H1 (cell line): ENCODE data around the gene SCMH1. TPM values are rescaled to one million over a fixed set of nuclear protein-coding genes. Genes with fewer than 3 reads are reported as not detected.

Source experiments
- CTCF ChIA-PET: fragments of 300-600 bp; sonication (Branson Sonifier 250); formaldehyde crosslinking; loops from one replicate; lab custom pipeline; 2021; ENCODE audit not compliant: partially characterized antibody; lab: Charles Lee
- POLR2A ChIA-PET: fragments of 300-600 bp; sonication (Branson Sonifier 250); formaldehyde crosslinking; loops from one replicate; lab custom pipeline; 2021; ENCODE audit warnings: inconsistent platforms; ENCODE audit not compliant: partially characterized antibody; lab: Charles Lee
- DNase-seq, 2 experiments: peaks; one replicate each; pipeline versions ENCODE4 v3.0.0 to v3.0.0-alpha.2; 2010 to 2022; ENCODE audit warnings: low spot score in 2 of 2, low read depth in 1 of 2, mixed read lengths in 1 of 2
- FAIRE-seq: peaks from 2 replicates; lab custom pipeline; 2011; peaks lifted over from hg19 to GRCh38; lab: Jason Lieb, UNC
- H2AFZ ChIP-seq: 2 replicates; pipeline ENCODE4 v1.8.1; 2012; ENCODE audit warnings: low read length, inconsistent platforms
- H2AK5ac ChIP-seq: 2 replicates; pipeline ENCODE4 v1.6.1; 2013; ENCODE audit warnings: low read depth, low read length
- H2BK120ac ChIP-seq: replicated peaks from 2 replicates; pipeline ENCODE3; 2013; ENCODE audit warnings: low read depth, low read length, inconsistent platforms
- H2BK12ac ChIP-seq: 2 replicates; pipeline ENCODE4 v1.6.1; 2013; ENCODE audit warnings: low read depth, low read length
- H2BK15ac ChIP-seq: 2 replicates; pipeline ENCODE4 v1.6.1; 2013; ENCODE audit warnings: low read length
- H2BK20ac ChIP-seq: 2 replicates; pipeline ENCODE4 v1.6.1; 2013; ENCODE audit warnings: low read length
- H2BK5ac ChIP-seq: 2 replicates; pipeline ENCODE4 v1.6.1; 2013; ENCODE audit warnings: low read depth, low read length
- H3K14ac ChIP-seq: 2 replicates; pipeline ENCODE4 v1.6.1; 2013; ENCODE audit warnings: inconsistent platforms; ENCODE audit not compliant: insufficient read length
- H3K18ac ChIP-seq: 2 replicates; pipeline ENCODE4 v1.6.1; 2013; ENCODE audit warnings: low read length; ENCODE audit errors: extremely low read depth
- H3K23ac ChIP-seq: 2 replicates; pipeline ENCODE4 v1.6.1; 2013; ENCODE audit warnings: inconsistent platforms; ENCODE audit not compliant: insufficient read length
- H3K23me2 ChIP-seq: 2 replicates; pipeline ENCODE4 v1.6.1; 2013; ENCODE audit warnings: low read depth, low read length
- H3K27ac ChIP-seq: 2 replicates; pipeline ENCODE4 v1.6.1; 2011; ENCODE audit warnings: low read depth, low read length, inconsistent platforms
- H3K27me3 ChIP-seq, 4 experiments: replicated peaks in 1 of 4; 1 replicate in 1 of 4; 2 replicates in 3 of 4; pipeline versions ENCODE4 v1.6.1 to v1.8.1; 2011 to 2013; ENCODE audit warnings: low read length in 3 of 4, mild to moderate bottlenecking in 3 of 4, inconsistent platforms in 2 of 4, mixed read lengths in 2 of 4, moderate library complexity in 1 of 4; ENCODE audit not compliant: control insufficient read depth in 3 of 4, insufficient read depth in 3 of 4; ENCODE audit errors: extremely low read depth in 1 of 4
- H3K36me3 ChIP-seq, 4 experiments: 2 replicates each; pipeline versions ENCODE4 v1.6.1 to v1.8.1; 2011 to 2013; ENCODE audit warnings: mild to moderate bottlenecking in 4 of 4, low read length in 3 of 4, moderate library complexity in 2 of 4, control low read depth in 1 of 4, inconsistent platforms in 1 of 4; ENCODE audit not compliant: insufficient read depth in 4 of 4, control insufficient read depth in 2 of 4
- H3K4ac ChIP-seq: replicated peaks from 2 replicates; pipeline ENCODE3; 2013; ENCODE audit warnings: low read length, low read depth, mixed read lengths, inconsistent platforms; ENCODE audit not compliant: insufficient read length
- H3K4me1 ChIP-seq, 4 experiments: replicated peaks in 1 of 4; 1 replicate in 1 of 4; 2 replicates in 3 of 4; pipeline versions ENCODE4 v1.6.1 to v1.8.1; 2011 to 2013; ENCODE audit warnings: low read length in 3 of 4, inconsistent platforms in 2 of 4, mixed read lengths in 1 of 4; ENCODE audit not compliant: insufficient read depth in 4 of 4, control insufficient read depth in 3 of 4
- H3K4me2 ChIP-seq, 2 experiments: 2 replicates each; pipeline versions ENCODE4 v1.6.1 to v1.8.1; 2011 to 2013; ENCODE audit warnings: low read depth in 2 of 2, low read length in 2 of 2, control low read depth in 1 of 2, inconsistent platforms in 1 of 2, mild to moderate bottlenecking in 1 of 2; ENCODE audit not compliant: insufficient read depth in 1 of 2
- H3K4me3 ChIP-seq, 4 experiments: fragments of 200-600, 300-600 bp in 1 of 4; sonication (generic), shearing (Covaris generic), sonication (Bioruptor Twin) in 1 of 4; 2 replicates each; pipeline versions ENCODE4 v1.5.1 to v1.8.1; 2011 to 2016; ENCODE audit warnings: low read length in 4 of 4, low read depth in 3 of 4, control low read depth in 2 of 4, inconsistent platforms in 2 of 4, mild to moderate bottlenecking in 2 of 4, mixed read lengths in 1 of 4, moderate library complexity in 1 of 4; ENCODE audit not compliant: insufficient read depth in 2 of 4; ENCODE audit errors: extremely low read depth in 1 of 4
- H3K56ac ChIP-seq: replicated peaks from 2 replicates; pipeline ENCODE3; 2013; ENCODE audit warnings: low read depth, mild to moderate bottlenecking, mixed read lengths, low read length, inconsistent platforms; ENCODE audit not compliant: insufficient read length
- H3K79me1 ChIP-seq: 2 replicates; pipeline ENCODE4 v1.6.1; 2013; ENCODE audit warnings: low read depth, low read length, control low read depth
- H3K79me2 ChIP-seq, 2 experiments: 2 replicates each; pipeline versions ENCODE4 v1.6.1 to v1.8.1; 2012 to 2013; ENCODE audit warnings: low read length in 2 of 2, mild to moderate bottlenecking in 2 of 2, inconsistent platforms in 1 of 2; ENCODE audit not compliant: insufficient read depth in 2 of 2, control insufficient read depth in 1 of 2
- H3K9ac ChIP-seq, 4 experiments: replicated peaks in 1 of 4; 1 replicate in 1 of 4; 2 replicates in 3 of 4; pipeline versions ENCODE4 v1.6.1 to v1.8.1; 2011 to 2013; ENCODE audit warnings: low read depth in 3 of 4, low read length in 3 of 4, control low read depth in 2 of 4, mild to moderate bottlenecking in 2 of 4, moderate library complexity in 2 of 4, inconsistent platforms in 1 of 4; ENCODE audit errors: extremely low read depth in 1 of 4
- H3K9me3 ChIP-seq, 2 experiments: 2 replicates each; pipeline versions ENCODE4 v1.6.1 to v1.8.1; 2012 to 2013; ENCODE audit warnings: mild to moderate bottlenecking in 2 of 2, moderate library complexity in 2 of 2, control low read depth in 1 of 2, inconsistent platforms in 1 of 2, low read depth in 1 of 2, low read length in 1 of 2, mixed read lengths in 1 of 2; ENCODE audit not compliant: insufficient read depth in 2 of 2
- H4K20me1 ChIP-seq, 2 experiments: replicated peaks in 1 of 2; 2 replicates each; pipeline versions ENCODE3 to v1.8.1; 2011 to 2013; ENCODE audit warnings: inconsistent platforms in 2 of 2, low read length in 2 of 2, mild to moderate bottlenecking in 1 of 2; ENCODE audit not compliant: insufficient read depth in 2 of 2, control insufficient read depth in 1 of 2
- H4K5ac ChIP-seq: 2 replicates; pipeline ENCODE4 v1.6.1; 2013; ENCODE audit warnings: low read length, low read depth, mixed read lengths, inconsistent platforms; ENCODE audit not compliant: insufficient read length
- H4K8ac ChIP-seq: 2 replicates; pipeline ENCODE4 v1.8.0; 2013; ENCODE audit warnings: mild to moderate bottlenecking, moderate library complexity, low read length, inconsistent platforms; ENCODE audit not compliant: insufficient read depth; ENCODE audit errors: extremely low read depth
- H4K91ac ChIP-seq: replicated peaks from 2 replicates; pipeline ENCODE3; 2013; ENCODE audit warnings: low read length, mixed read lengths, inconsistent platforms; ENCODE audit not compliant: insufficient read length
- BACH1 ChIP-seq: IDR thresholded peaks from 2 replicates; pipeline ENCODE4 v1.6.1; 2012; ENCODE audit warnings: low read length, improper control_type of control experiment
- CEBPB ChIP-seq: IDR thresholded peaks from 2 replicates; pipeline ENCODE4 v1.6.1; 2012; ENCODE audit warnings: low read depth, low read length
- SAP30 ChIP-seq: fragments of 300-600 bp; sonication (generic); IDR thresholded peaks from 2 replicates; pipeline ENCODE4 v1.7.1; 2012; ENCODE audit warnings: low read length, moderate library complexity, mild to moderate bottlenecking, inconsistent platforms; ENCODE audit not compliant: insufficient read depth, insufficient replicate concordance
- SIRT6 ChIP-seq: IDR thresholded peaks from one replicate; pipeline ENCODE4 v1.7.1; 2012; ENCODE audit warnings: low read length, inconsistent platforms
- TBP ChIP-seq: IDR thresholded peaks from 2 replicates; pipeline ENCODE4 v1.6.1; 2011; ENCODE audit warnings: low read depth, low read length, improper control_type of control experiment
- WGBS, 2 experiments: shearing (Covaris generic) in 1 of 2; methylation state at CpG; one replicate each; pipeline versions ENCODE4 v1.1.6 to v1.1.7; 2013 to 2015; ENCODE audit warnings: low lambda C conversion rate in 2 of 2, mixed read lengths in 2 of 2, inconsistent platforms in 1 of 2, low coverage in 1 of 2, missing lambda C conversion rate in 1 of 2; ENCODE audit not compliant: insufficient replicate concordance in 2 of 2, insufficient coverage in 1 of 2, insufficient read length in 1 of 2; ENCODE audit errors: extremely low coverage in 1 of 2, missing lambda C conversion rate in 1 of 2; 5-methylcytosine and 5-hydroxymethylcytosine counted together
- polyA plus RNA-seq, 7 experiments: library from polyadenylated mRNA; depleted of rRNA in 3 of 7; stranded (reverse) in 5 of 7; unstranded in 2 of 7; fragments of >200 nt in 5 of 7; fragments of 200-250 nt in 2 of 7; gene quantifications; 1 replicate in 5 of 7; 2 replicates in 1 of 7; 4 replicates in 1 of 7; pipeline versions ENCODE4 v1.2.1 to v1.2.3, GENCODE V29; 2011 to 2013; ENCODE audit warnings: missing spikeins in 2 of 7, mixed read lengths in 2 of 7
- total RNA-seq: library from RNA; stranded (reverse); fragmentation: NEBNext Ultra II Directional; extraction: Animal tissue kit (Norgen Biotek cat#: 25700); gene quantifications from 2 replicates; pipeline ENCODE4 v1.2.1, GENCODE V29; 2021

The SCMH1 gene
- total and polyA plus RNA-seq, 2 of the 8 experiments (the other 6 are each of a cell fraction or from before 2014, with no cell fraction given), result 16.6 to 30.7 TPM

DNA sequence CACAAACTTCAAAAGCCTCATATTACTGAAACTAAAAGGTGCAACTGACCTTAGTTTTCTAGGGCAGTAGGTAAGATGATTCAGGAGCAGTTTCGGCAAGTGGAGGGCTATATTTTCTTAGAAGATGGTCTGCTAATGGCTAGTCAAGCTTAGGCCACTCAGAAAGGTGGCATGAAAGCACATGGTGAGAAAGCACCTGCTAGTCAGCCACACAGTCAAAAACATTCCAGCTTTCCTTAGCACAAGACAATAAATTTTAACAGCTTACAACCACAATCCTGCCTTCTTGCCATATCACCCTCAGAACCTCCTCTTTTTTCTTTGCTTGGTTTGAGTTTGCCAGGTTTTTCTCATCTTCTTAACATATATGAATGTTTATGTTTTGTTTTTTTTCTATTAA is 139.5 kb downstream of the SCMH1 start:
- no peak overlapping the region for H3K14ac ChIP-seq
- no peak overlapping the region for H3K27ac ChIP-seq
- H4K91ac ChIP-seq, result no peak overlapping the region
- H3K56ac ChIP-seq, result no peak overlapping the region
- POLR2A ChIA-PET, result no interaction called here
- no peak overlapping the region for H3K4me2 ChIP-seq
- H2AFZ ChIP-seq, result no peak overlapping the region
- H2BK5ac ChIP-seq, result no peak overlapping the region
- H3K4me3 ChIP-seq, result no peak overlapping the region
- no peak for FAIRE-seq
- DNase-seq, result no peak
- no peaks in the 10 kb centered on the region for H3K79me2 ChIP-seq
- H3K23ac ChIP-seq, result no peak overlapping the region
- no peak overlapping the region for H3K4ac ChIP-seq
- CTCF ChIA-PET, result interaction anchor here (0.9 kb wide), 1 partner anchor 21 kb away, joined by 3 read pairs; no protein-coding TSS in a partner anchor
- no peaks in the 10 kb centered on the region for H3K23me2 ChIP-seq
- peaks cover 0 to 3% (median 0%) of the 10 kb centered on the region in 4 experiments; a peak in 1 of 7 replicates for H3K4me1 ChIP-seq
- no peaks in the 10 kb centered on the region for H3K36me3 ChIP-seq
- H3K27me3 ChIP-seq, result no peaks in the 10 kb centered on the region
- TF ChIP-seq BACH1, result no peak
- TF ChIP-seq SIRT6, result no peak
- no peak for TF ChIP-seq TBP
- TF ChIP-seq SAP30, result no peak
- no peak for TF ChIP-seq CEBPB
- TF ChIP-seq, all 59 proteins: peak for 0
- no peak overlapping the region for H2BK15ac ChIP-seq
- no peaks in the 10 kb centered on the region for H3K9me3 ChIP-seq
- H4K5ac ChIP-seq, result no peak overlapping the region
- no peak overlapping the region for H2AK5ac ChIP-seq
- H2BK120ac ChIP-seq, result no peak overlapping the region
- no peaks in the 10 kb centered on the region for H3K79me1 ChIP-seq
- no peak overlapping the region for H2BK12ac ChIP-seq
- no peak overlapping the region for H2BK20ac ChIP-seq
- H3K9ac ChIP-seq, result no peak overlapping the region
- no peak overlapping the region for H4K8ac ChIP-seq
- no peak overlapping the region for H3K18ac ChIP-seq
- 86% methylated on average over 1 of the region's 1 CpG; no CpG with 5 or more reads in 1 of the 2 experiments for WGBS, 2 experiments
- no peaks in the 10 kb centered on the region for H4K20me1 ChIP-seq
